ENCODE results near the gene PSMD14.

PSMD14 gene

GRCh38 chr2:161426455-161426921, 118.3 kb downstream of the PSMD14 start:
- no peak for TF ChIP-seq CTCF (conservative IDR thresholded peaks at IDR 0.05; ENCODE audit: low read depth, low read length)
- Histone ChIP-seq H4K20me1 (ENCODE audit: insufficient read depth) (no peaks in the 10 kb centered on the region), H3K4me1 (ENCODE audit: low read depth, poor library complexity, severe bottlenecking) (no peaks in the 10 kb centered on the region), H3K27ac (no peak overlapping the region), H3K27me3 (ENCODE audit: insufficient read depth, low read depth) (no peaks in the 10 kb centered on the region), H3K4me2 (no peak overlapping the region), H2AFZ (ENCODE audit: low read depth) (no peak overlapping the region), H3K9ac (no peak overlapping the region), H3K4me3 (IDR thresholded peaks at IDR 0.05; ENCODE audit: insufficient read depth, low read depth, low read length) (no peak overlapping the region), H3K36me3 (ENCODE audit: insufficient read depth) (no peaks in the 10 kb centered on the region), H3K79me2 (ENCODE audit: insufficient read depth, low read depth) (no peaks in the 10 kb centered on the region)

GRCh38 chr2:161426922-161427663, 118.9 kb downstream of the PSMD14 start:
- Histone ChIP-seq H3K4me2 (no peak overlapping the region), H3K27me3 (ENCODE audit: insufficient read depth, low read depth) (no peaks in the 10 kb centered on the region), H4K20me1 (ENCODE audit: insufficient read depth) (no peaks in the 10 kb centered on the region), H3K79me2 (ENCODE audit: insufficient read depth, low read depth) (no peaks in the 10 kb centered on the region), H2AFZ (ENCODE audit: low read depth) (no peak overlapping the region), H3K36me3 (ENCODE audit: insufficient read depth) (no peaks in the 10 kb centered on the region), H3K4me3 (IDR thresholded peaks at IDR 0.05; ENCODE audit: insufficient read depth, low read depth, low read length) (no peak overlapping the region), H3K9ac (no peak overlapping the region), H3K4me1 (ENCODE audit: low read depth, poor library complexity, severe bottlenecking) (no peaks in the 10 kb centered on the region), H3K27ac (no peak overlapping the region)
- no peak for TF ChIP-seq CTCF (conservative IDR thresholded peaks at IDR 0.05; ENCODE audit: low read depth, low read length)

GRCh38 chr2:161427664-161428587, 119.7 kb downstream of the PSMD14 start:
- H3K27ac ChIP-seq: no peak overlapping the region
- H3K4me2 ChIP-seq: no peak overlapping the region
- TF ChIP-seq CTCF (conservative IDR thresholded peaks at IDR 0.05; ENCODE audit: low read depth, low read length): no peak
- H3K4me1 ChIP-seq (ENCODE audit: low read depth, poor library complexity, severe bottlenecking): no peaks in the 10 kb centered on the region
- H2AFZ ChIP-seq (ENCODE audit: low read depth): no peak overlapping the region
- H3K79me2 ChIP-seq (ENCODE audit: insufficient read depth, low read depth): no peaks in the 10 kb centered on the region
- no peak overlapping the region for H3K4me3 ChIP-seq (IDR thresholded peaks at IDR 0.05; ENCODE audit: insufficient read depth, low read depth, low read length)
- H3K9ac ChIP-seq: no peak overlapping the region
- no peaks in the 10 kb centered on the region for H3K27me3 ChIP-seq (ENCODE audit: insufficient read depth, low read depth)
- no peaks in the 10 kb centered on the region for H4K20me1 ChIP-seq (ENCODE audit: insufficient read depth)
- no peaks in the 10 kb centered on the region for H3K36me3 ChIP-seq (ENCODE audit: insufficient read depth)

GRCh38 chr2:161430386-161430785, 122.2 kb downstream of the PSMD14 start:
- no peaks in the 10 kb centered on the region for H4K20me1 ChIP-seq (ENCODE audit: insufficient read depth)
- no peak overlapping the region for H2AFZ ChIP-seq (ENCODE audit: low read depth)
- TF ChIP-seq CTCF (conservative IDR thresholded peaks at IDR 0.05; ENCODE audit: low read depth, low read length): no peak
- no peaks in the 10 kb centered on the region for H3K79me2 ChIP-seq (ENCODE audit: insufficient read depth, low read depth)
- no peaks in the 10 kb centered on the region for H3K4me1 ChIP-seq (ENCODE audit: low read depth, poor library complexity, severe bottlenecking)
- H3K9ac ChIP-seq: no peak overlapping the region
- no peak overlapping the region for H3K27ac ChIP-seq
- no peaks in the 10 kb centered on the region for H3K27me3 ChIP-seq (ENCODE audit: insufficient read depth, low read depth)
- H3K4me2 ChIP-seq: no peak overlapping the region
- H3K36me3 ChIP-seq (ENCODE audit: insufficient read depth): no peaks in the 10 kb centered on the region
- H3K4me3 ChIP-seq (IDR thresholded peaks at IDR 0.05; ENCODE audit: insufficient read depth, low read depth, low read length): no peak overlapping the region
